ENCODE data around the gene CLDN10.

- no peak for TF ChIP-seq POLR2AphosphoS5 (IDR thresholded peaks at IDR 0.05)
- TF ChIP-seq POLR2A (IDR thresholded peaks at IDR 0.05): no peak
These were observed 36.2 kb downstream of the CLDN10 start for GRCh38 chr13:95588721-95589120.
